WTC11 (cell line): ENCODE measurements around the gene TIPARP. TPM values are rescaled to one million over a fixed set of nuclear protein-coding genes. Genes with fewer than 3 reads are reported as not detected.

ENCODE experiments used
- ATAC-seq: fragments of 200-7000 bp; cut with Tn5 transposase; 2 replicates; pipeline ENCODE4 v1.10.0; 2021; ENCODE audit warnings: mild to moderate bottlenecking, moderate library complexity
- CTCF ChIA-PET: fragments of 300-600 bp; sonication (Branson Sonifier 250); formaldehyde crosslinking; loops from one replicate; lab custom pipeline; 2021; ENCODE audit warnings: antibody characterized with exemption; lab: Charles Lee
- POLR2A ChIA-PET: fragments of 350-600 bp; sonication (Branson Sonifier 250); formaldehyde crosslinking; loops from one replicate; lab custom pipeline; 2021; ENCODE audit warnings: antibody characterized with exemption; lab: Charles Lee
- DNase-seq: peaks from one replicate; pipeline ENCODE4 v3.0.0; 2021; ENCODE audit warnings: low spot score
- H3K27ac Mint-ChIP-seq: 2 replicates; pipeline ENCODE4 v1.8.0; 2021; ENCODE audit warnings: mixed read lengths
- H3K27me3 Mint-ChIP-seq: 2 replicates; pipeline ENCODE4 v1.8.0; 2021; ENCODE audit warnings: low read depth, mild to moderate bottlenecking, moderate library complexity, mixed read lengths
- H3K36me3 Mint-ChIP-seq: 2 replicates; pipeline ENCODE4 v1.8.0; 2021; ENCODE audit warnings: mixed read lengths
- H3K4me1 Mint-ChIP-seq: 2 replicates; pipeline ENCODE4 v1.8.0; 2022; ENCODE audit warnings: mixed read lengths
- H3K4me3 Mint-ChIP-seq: 2 replicates; pipeline ENCODE4 v1.8.0; 2021; ENCODE audit warnings: mild to moderate bottlenecking, moderate library complexity, mixed read lengths
- H3K9me3 Mint-ChIP-seq: 2 replicates; pipeline ENCODE4 v1.8.0; 2021; ENCODE audit warnings: mixed read lengths
- AFF4 ChIP-seq: sonication (generic); formaldehyde crosslinking; IDR thresholded peaks from 2 replicates; pipeline ENCODE4 v1.8.1; 2023; ENCODE audit warnings: mild to moderate bottlenecking, missing genetic modification reagents, borderline replicate concordance
- CTCF ChIP-seq: fragments of 200-600 bp; IDR thresholded peaks from 2 replicates; pipeline ENCODE4 v1.8.0; 2022; ENCODE audit warnings: antibody characterized with exemption
- ERG ChIP-seq: fragments of 250-450 bp; sonication (Bioruptor Pico); IDR thresholded peaks from 2 replicates; pipeline ENCODE4 v1.8.0; 2021; ENCODE audit warnings: mild to moderate bottlenecking
- NFYB ChIP-seq: sonication (generic); formaldehyde crosslinking; conservative IDR thresholded peaks from 2 replicates; pipeline ENCODE4 v1.8.0; 2022; ENCODE audit warnings: low read depth, missing genetic modification reagents
- RORB ChIP-seq: fragments of 250-450 bp; sonication (Bioruptor Pico); IDR thresholded peaks from 2 replicates; pipeline ENCODE4 v1.9.0; 2021; ENCODE audit warnings: mild to moderate bottlenecking
- TEAD4 ChIP-seq: sonication (generic); formaldehyde crosslinking; IDR thresholded peaks from 2 replicates; pipeline ENCODE4 v1.8.0; 2022; ENCODE audit warnings: mild to moderate bottlenecking, missing genetic modification reagents
- ZNF121 ChIP-seq: sonication (generic); formaldehyde crosslinking; IDR thresholded peaks from 2 replicates; pipeline ENCODE4 v1.8.0; 2023; ENCODE audit warnings: missing genetic modification reagents
- total RNA-seq: library from RNA; stranded (reverse); gene quantifications from 3 replicates; pipeline ENCODE4 v1.2.3, GENCODE V29; 2021
- TF ChIP-seq, protein P1 (sequence below): sonication (generic); formaldehyde crosslinking; IDR thresholded peaks from 2 replicates; pipeline ENCODE4 v1.8.0; 2023; ENCODE audit warnings: missing genetic modification reagents, mild to moderate bottlenecking, borderline replicate concordance
- TF ChIP-seq, protein P2 (sequence below): sonication (generic); formaldehyde crosslinking; IDR thresholded peaks from 2 replicates; pipeline ENCODE4 v1.8.0; 2022; ENCODE audit warnings: mild to moderate bottlenecking, missing genetic modification reagents
- TF ChIP-seq, protein P3 (sequence below): sonication (generic); formaldehyde crosslinking; IDR thresholded peaks from 2 replicates; pipeline ENCODE4 v1.8.1; 2023; ENCODE audit warnings: mild to moderate bottlenecking, moderate library complexity, missing genetic modification reagents

Gene TIPARP
- total RNA-seq, 1 experiment from 2014 or later: 5.6 TPM

GRCh38 chr3:156685752-156686151 is 11.4 kb downstream of the TIPARP start:
- DNase-seq (no peak), ATAC-seq (no peak)
- POLR2A ChIA-PET: no interaction called here
- TF ChIP-seq NFYB (CRISPR knock-in tag) (no peak), ERG (no peak)
- TF ChIP-seq, protein P1, sequence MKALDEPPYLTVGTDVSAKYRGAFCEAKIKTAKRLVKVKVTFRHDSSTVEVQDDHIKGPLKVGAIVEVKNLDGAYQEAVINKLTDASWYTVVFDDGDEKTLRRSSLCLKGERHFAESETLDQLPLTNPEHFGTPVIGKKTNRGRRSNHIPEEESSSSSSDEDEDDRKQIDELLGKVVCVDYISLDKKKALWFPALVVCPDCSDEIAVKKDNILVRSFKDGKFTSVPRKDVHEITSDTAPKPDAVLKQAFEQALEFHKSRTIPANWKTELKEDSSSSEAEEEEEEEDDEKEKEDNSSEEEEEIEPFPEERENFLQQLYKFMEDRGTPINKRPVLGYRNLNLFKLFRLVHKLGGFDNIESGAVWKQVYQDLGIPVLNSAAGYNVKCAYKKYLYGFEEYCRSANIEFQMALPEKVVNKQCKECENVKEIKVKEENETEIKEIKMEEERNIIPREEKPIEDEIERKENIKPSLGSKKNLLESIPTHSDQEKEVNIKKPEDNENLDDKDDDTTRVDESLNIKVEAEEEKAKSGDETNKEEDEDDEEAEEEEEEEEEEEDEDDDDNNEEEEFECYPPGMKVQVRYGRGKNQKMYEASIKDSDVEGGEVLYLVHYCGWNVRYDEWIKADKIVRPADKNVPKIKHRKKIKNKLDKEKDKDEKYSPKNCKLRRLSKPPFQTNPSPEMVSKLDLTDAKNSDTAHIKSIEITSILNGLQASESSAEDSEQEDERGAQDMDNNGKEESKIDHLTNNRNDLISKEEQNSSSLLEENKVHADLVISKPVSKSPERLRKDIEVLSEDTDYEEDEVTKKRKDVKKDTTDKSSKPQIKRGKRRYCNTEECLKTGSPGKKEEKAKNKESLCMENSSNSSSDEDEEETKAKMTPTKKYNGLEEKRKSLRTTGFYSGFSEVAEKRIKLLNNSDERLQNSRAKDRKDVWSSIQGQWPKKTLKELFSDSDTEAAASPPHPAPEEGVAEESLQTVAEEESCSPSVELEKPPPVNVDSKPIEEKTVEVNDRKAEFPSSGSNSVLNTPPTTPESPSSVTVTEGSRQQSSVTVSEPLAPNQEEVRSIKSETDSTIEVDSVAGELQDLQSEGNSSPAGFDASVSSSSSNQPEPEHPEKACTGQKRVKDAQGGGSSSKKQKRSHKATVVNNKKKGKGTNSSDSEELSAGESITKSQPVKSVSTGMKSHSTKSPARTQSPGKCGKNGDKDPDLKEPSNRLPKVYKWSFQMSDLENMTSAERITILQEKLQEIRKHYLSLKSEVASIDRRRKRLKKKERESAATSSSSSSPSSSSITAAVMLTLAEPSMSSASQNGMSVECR (CRISPR knock-in tag): no peak
- TF ChIP-seq, protein P2, sequence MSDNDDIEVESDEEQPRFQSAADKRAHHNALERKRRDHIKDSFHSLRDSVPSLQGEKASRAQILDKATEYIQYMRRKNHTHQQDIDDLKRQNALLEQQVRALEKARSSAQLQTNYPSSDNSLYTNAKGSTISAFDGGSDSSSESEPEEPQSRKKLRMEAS (CRISPR knock-in tag): no peak
- TF ChIP-seq, protein P3, sequence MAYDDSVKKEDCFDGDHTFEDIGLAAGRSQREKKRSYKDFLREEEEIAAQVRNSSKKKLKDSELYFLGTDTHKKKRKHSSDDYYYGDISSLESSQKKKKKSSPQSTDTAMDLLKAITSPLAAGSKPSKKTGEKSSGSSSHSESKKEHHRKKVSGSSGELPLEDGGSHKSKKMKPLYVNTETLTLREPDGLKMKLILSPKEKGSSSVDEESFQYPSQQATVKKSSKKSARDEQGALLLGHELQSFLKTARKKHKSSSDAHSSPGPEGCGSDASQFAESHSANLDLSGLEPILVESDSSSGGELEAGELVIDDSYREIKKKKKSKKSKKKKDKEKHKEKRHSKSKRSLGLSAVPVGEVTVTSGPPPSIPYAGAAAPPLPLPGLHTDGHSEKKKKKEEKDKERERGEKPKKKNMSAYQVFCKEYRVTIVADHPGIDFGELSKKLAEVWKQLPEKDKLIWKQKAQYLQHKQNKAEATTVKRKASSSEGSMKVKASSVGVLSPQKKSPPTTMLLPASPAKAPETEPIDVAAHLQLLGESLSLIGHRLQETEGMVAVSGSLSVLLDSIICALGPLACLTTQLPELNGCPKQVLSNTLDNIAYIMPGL (CRISPR knock-in tag): no peak
- no peaks in the 10 kb centered on the region for H3K27me3 Mint-ChIP-seq
- CTCF ChIA-PET: interaction anchor here (3.2 kb wide), 1 partner anchor 11 kb away, joined by 12 read pairs; the partner anchor contains the start of gene TIPARP
- H3K27ac Mint-ChIP-seq: no peak overlapping the region
- no peaks in the 10 kb centered on the region for H3K36me3 Mint-ChIP-seq
- no peak overlapping the region for H3K4me3 Mint-ChIP-seq
- peaks cover 22% of the 10 kb centered on the region for H3K4me1 Mint-ChIP-seq
- H3K9me3 Mint-ChIP-seq: no peaks in the 10 kb centered on the region

DNA sequence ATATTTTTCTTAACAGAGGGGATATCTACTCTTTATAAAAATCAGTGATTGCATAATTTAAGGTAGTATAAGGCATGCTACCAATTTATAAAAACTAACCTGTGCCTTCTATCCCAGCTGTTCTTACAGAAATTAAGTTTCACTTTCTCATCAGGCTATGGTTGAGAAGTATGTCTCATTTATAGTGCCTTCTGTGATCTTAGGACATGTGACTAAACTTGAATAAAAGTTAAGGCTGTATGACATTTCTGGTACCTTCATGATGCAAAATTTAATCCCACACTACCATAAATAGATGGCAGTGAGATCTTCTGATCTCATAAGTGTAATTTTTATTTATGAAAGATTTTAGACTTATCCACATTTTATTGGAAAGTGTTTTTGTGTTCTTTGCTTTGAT is 12.6 kb downstream of the TIPARP start:
- Mint-ChIP-seq H3K27me3 (no peaks in the 10 kb centered on the region), H3K36me3 (no peaks in the 10 kb centered on the region), H3K27ac (no peak overlapping the region), H3K4me3 (no peak overlapping the region), H3K4me1 (peaks cover 20% of the 10 kb centered on the region; the same call in 1 of the 2 replicates), H3K9me3 (no peaks in the 10 kb centered on the region)
- ChIA-PET CTCF (interaction anchor here (3.2 kb wide), 1 partner anchor 12 kb away, joined by 12 read pairs; the partner anchor contains the start of gene TIPARP), POLR2A (no interaction called here)
- DNase-seq (no peak), ATAC-seq (no peak)
- no peak for TF ChIP-seq RORB (CRISPR knock-in tag)
- no peak for TF ChIP-seq TEAD4 (CRISPR knock-in tag)
- no peak for TF ChIP-seq ZNF121 (CRISPR knock-in tag)
- TF ChIP-seq AFF4: no peak
- TF ChIP-seq CTCF: no peak
